Activated CD4-positive, CD25-positive, alpha-beta regulatory T cell treated with anti-CD3 and anti-CD28 coated beads, Interleukin-2, amount 50 U/mL, for 72 hours (primary cell): ENCODE measurements around the gene ERP44.
"Not testable (repeated sequence)": the region's sequence is repeated elsewhere in the genome, so short reads cannot be mapped to it uniquely, and the experiment has no call there.

Experiments
- DNase-seq: peaks from one replicate; pipeline ENCODE4 v3.0.0; 2021

The ERP44 gene

GRCh38 chr9:100098887-100099721, at the start of gene ERP44, which contains the start of gene INVS:
Gene ERP44 (minus strand): TSS chr9:100099000. CDS start chr9:100098840, 160 bp downstream.
Gene INVS (plus strand): TSS chr9:100099243. CDS start chr9:100104522, 5,279 bp downstream.
- peak; percentile 90 for DNase-seq

GRCh38 chr9:100145976-100146375, 47.2 kb upstream of the ERP44 start:
- not testable (repeated sequence) for DNase-seq

GRCh38 chr9:100145167-100145934, 46.6 kb upstream of the ERP44 start:
- not testable (repeated sequence) for DNase-seq

GRCh38 chr9:100141862-100142261, 43.1 kb upstream of the ERP44 start:
- not testable (repeated sequence) for DNase-seq

GRCh38 chr9:100140303-100140702, 41.5 kb upstream of the ERP44 start:
- not testable (repeated sequence) for DNase-seq

- not testable (repeated sequence) for DNase-seq
These were observed 38.0 kb upstream of the ERP44 start for GRCh38 chr9:100136799-100137198.

- DNase-seq = no peak
These were observed 35.9 kb upstream of the ERP44 start for GRCh38 chr9:100134731-100135130.

- no peak for DNase-seq
These were observed 33.2 kb upstream of the ERP44 start for GRCh38 chr9:100131875-100132430.

GRCh38 chr9:100131216-100131615, 32.4 kb upstream of the ERP44 start:
- DNase-seq = no peak

GRCh38 chr9:100129772-100130171, 31.0 kb upstream of the ERP44 start:
- DNase-seq = no peak

GRCh38 chr9:100126423-100126822, 27.6 kb upstream of the ERP44 start:
- DNase-seq = no peak

GRCh38 chr9:100125910-100126309, 27.1 kb upstream of the ERP44 start:
- no peak for DNase-seq

GRCh38 chr9:100125236-100125635, 26.4 kb upstream of the ERP44 start:
- DNase-seq = no peak

- no peak for DNase-seq
These were observed 21.5 kb upstream of the ERP44 start for GRCh38 chr9:100120286-100120685.

- DNase-seq = no peak
These were observed 18.5 kb upstream of the ERP44 start for GRCh38 chr9:100117316-100117715.

- DNase-seq = no peak
These were observed 14.0 kb upstream of the ERP44 start for GRCh38 chr9:100112677-100113336.

GRCh38 chr9:100111235-100111634, 12.4 kb upstream of the ERP44 start:
- no peak for DNase-seq

GRCh38 chr9:100108559-100108958, 9.8 kb upstream of the ERP44 start:
- no peak for DNase-seq

GRCh38 chr9:100106616-100107015, 7.8 kb upstream of the ERP44 start:
- DNase-seq = no peak

GRCh38 chr9:100105861-100106260, 7.1 kb upstream of the ERP44 start:
- no peak for DNase-seq

- no peak for DNase-seq
These were observed 5.5 kb upstream of the ERP44 start for GRCh38 chr9:100104314-100104713.

- no peak for DNase-seq
These were observed 2.8 kb upstream of the ERP44 start for GRCh38 chr9:100101608-100102007.

- DNase-seq = no peak
These were observed 1.4 kb upstream of the ERP44 start for GRCh38 chr9:100100146-100100667.
